T-helper 22 cell (primary cell): ENCODE measurements around the gene MAMDC2.

Source experiments
- DNase-seq: peaks from one replicate; pipeline ENCODE4 v3.0.0-alpha.2; 2020; ENCODE audit warnings: low read depth

Gene MAMDC2

GRCh38 chr9:70065572-70065971 lies 21.9 kb downstream of the MAMDC2 start:
- DNase-seq, result no peak

GRCh38 chr9:70066418-70066817 lies 22.8 kb downstream of the MAMDC2 start:
- no peak for DNase-seq

GRCh38 chr9:70066874-70067273 lies 23.2 kb downstream of the MAMDC2 start:
- no peak for DNase-seq

GRCh38 chr9:70069704-70070103 lies 26.1 kb downstream of the MAMDC2 start:
- DNase-seq, result no peak

DNA sequence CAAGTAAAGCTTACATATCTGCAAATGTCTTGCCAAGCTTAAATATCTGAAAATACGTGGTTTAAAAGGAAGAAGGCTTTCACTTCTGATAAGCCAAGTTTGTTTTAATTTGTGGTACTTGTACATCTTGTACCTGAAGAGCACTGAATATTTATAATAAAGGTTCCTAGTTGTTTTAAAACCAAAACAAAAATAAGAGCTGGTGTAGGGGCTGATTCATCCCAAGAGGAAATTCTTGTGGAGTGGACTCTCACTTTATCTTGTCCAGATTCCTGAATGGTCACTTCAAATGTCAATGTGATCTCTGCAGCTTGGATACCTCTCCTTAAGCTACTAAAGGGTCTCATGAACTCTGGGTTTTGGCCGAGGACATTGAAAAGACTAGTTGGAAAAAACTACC lies 29.5 kb downstream of the MAMDC2 start:
- DNase-seq, result no peak

DNA sequence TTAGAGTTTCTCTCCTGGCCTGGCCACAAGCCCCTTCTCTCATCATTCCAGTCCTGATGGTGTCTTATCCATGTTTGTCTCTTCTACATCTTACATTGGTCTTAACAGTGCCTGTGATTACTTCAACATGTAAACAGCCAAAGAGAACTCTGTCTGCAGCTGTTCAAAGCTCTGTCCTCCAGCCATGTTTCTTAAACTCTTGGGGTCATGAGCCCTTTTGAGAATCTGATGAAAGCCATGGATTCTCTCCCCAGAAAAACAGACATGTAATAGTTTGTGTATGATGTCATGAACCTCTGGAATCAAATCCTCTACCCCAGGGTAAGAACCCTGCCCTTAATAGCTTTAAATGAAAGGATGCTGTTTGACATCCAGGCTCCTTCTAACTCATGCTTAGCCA lies 30.1 kb downstream of the MAMDC2 start:
- no peak for DNase-seq

DNA sequence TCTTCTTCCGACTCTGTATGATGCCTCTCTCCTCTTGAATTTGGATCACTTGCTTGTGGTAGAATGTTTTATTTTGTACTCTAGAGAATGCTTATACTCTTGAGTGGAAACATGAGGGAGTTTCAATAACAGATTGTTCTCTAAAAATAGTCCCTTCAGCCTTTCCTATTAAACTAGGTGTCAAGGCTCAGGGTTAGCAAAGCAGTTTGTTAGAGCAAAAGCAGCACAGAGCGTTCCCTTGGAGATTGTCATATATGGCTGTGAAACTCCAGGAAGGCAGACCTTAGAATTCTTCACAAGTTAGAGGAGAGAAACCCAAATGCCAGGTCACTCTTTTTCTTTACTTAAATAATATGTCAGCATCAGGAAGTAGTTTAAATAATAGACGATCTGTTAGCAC lies 33.0 kb downstream of the MAMDC2 start:
- no peak for DNase-seq

GRCh38 chr9:70079417-70080037 lies 35.9 kb downstream of the MAMDC2 start:
- no peak for DNase-seq

- no peak for DNase-seq
Measured at GRCh38 chr9:70080481-70081119, 37.0 kb downstream of the MAMDC2 start.

DNA sequence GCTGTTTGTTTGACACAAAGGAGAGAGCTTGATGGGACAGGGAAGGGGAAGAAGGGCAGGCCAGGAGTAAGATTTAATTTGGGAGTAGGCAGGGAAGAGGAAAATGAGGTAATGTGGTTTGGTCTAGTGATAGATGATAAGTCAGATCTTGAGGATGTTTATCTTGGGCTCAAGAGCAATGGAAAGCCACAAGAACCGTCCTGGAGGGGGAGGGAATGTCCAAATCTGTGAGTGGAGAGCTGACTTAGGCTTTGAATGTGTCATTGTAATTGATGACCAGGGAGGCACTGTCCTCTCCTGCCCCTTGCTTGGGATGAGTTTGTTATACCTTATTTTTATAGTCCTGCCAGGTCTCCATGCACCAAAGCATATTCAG lies 37.5 kb downstream of the MAMDC2 start:
- DNase-seq, result no peak

DNA sequence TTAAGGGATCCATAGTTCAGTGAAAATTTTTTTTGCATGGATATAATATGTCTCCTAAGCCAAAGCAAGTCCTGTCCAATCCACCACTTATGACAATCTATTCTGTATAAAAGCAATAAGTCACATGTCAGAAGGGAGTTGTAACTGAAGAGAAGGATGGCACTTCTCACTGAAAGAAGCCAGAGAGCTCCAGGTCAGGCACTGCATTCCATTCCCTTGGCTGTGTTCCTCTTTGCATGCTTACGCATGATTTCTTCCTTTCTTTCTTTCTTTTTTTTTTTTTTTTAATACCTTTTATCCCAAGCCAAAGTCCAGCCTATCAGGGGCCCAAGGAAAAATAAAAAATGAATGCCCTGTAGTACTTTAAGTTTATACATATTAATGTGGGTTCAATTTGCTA lies 39.8 kb downstream of the MAMDC2 start:
- DNase-seq, result no peak

DNA sequence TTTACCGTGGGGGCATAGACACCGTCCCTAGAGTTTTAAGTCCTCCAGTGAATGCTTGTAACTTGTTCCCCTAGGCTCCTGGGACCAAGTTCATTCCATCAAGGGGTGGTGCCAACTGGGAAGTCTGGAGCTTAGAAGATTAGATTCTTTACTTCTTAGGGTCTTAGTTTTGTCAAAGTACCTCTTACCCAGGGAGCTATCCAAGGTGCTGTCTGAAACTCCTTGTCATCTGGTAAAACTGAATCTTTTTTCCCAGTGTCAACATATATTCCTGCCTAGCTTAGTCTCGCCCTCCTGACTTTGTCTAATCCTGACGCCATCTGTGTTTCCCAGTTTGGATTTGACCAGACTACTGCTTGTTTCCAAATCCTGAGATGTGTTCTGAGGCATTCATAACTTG lies 41.6 kb downstream of the MAMDC2 start:
- no peak for DNase-seq

DNA sequence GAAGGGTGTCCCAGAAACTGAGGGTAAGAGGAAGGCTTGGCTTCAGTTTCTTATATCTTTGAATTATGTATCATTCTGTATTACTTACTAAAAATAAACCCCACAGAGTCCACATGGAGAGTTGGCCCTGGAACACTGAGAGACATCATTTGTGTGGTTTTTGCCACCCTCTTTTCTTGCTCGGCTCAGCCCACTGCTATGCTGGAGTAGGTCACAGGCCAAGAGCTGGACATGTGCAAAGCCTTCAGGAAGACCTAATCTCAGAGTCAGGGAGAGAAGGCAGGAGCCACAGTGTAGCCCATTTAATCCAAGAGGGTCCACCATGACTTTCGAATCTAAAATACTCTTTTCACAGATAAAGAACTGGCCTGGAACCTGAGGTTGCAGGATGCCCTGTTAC lies 47.5 kb downstream of the MAMDC2 start:
- DNase-seq, result no peak

DNA sequence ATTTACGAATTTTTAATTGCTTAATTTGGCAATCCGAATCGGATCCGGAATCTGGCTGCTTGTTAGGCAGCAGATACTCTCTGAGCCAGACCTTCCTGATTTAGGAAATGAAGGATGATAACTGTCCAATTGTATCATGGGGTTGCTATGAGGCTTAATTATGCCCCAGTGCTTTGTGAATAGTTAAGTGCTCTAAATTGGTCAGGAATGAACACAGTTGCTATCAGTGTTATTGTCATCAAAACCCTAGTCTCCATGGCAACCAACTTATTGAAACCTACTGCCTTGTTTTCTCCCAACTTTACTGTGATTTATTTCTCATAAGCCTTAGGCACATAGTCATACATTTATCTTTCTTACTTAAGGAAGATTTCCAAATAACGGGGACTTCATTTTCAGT lies 47.9 kb downstream of the MAMDC2 start:
- DNase-seq, result no peak

- no peak for DNase-seq
Measured at GRCh38 chr9:70092190-70092589, 48.5 kb downstream of the MAMDC2 start.

GRCh38 chr9:70093095-70093494 lies 49.4 kb downstream of the MAMDC2 start:
- no peak for DNase-seq

- no peak for DNase-seq
Measured at GRCh38 chr9:70093944-70094343, 50.3 kb downstream of the MAMDC2 start.

- DNase-seq, result no peak
Measured at GRCh38 chr9:70094747-70095146, 51.1 kb downstream of the MAMDC2 start.

GRCh38 chr9:70097187-70097586 lies 53.5 kb downstream of the MAMDC2 start:
- DNase-seq, result no peak

DNA sequence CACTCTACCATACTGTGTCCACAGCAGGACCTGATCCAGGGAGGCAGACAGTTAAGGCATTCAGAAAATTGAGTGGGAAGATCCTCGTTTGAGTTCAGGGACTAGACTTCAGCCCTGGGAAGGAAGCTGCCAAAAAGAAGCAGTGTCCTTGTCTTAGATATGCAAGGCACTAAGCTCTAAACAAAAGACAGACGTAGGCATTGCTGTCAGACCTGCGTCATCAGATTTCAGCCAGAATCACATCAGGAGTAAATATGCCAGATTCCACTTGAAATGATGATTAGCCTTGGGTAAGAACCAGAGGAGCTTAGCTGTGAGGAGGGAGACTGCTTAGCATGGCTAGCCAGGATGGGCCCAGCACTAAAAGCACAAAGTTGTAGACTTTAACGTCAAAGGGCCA lies 56.7 kb downstream of the MAMDC2 start:
- no peak for DNase-seq

- DNase-seq, result no peak
Measured at GRCh38 chr9:70101265-70101664, 57.6 kb downstream of the MAMDC2 start.

- DNase-seq, result no peak
Measured at GRCh38 chr9:70105147-70105546, 61.5 kb downstream of the MAMDC2 start.

- DNase-seq, result no peak
Measured at GRCh38 chr9:70106571-70106970, 62.9 kb downstream of the MAMDC2 start.

DNA sequence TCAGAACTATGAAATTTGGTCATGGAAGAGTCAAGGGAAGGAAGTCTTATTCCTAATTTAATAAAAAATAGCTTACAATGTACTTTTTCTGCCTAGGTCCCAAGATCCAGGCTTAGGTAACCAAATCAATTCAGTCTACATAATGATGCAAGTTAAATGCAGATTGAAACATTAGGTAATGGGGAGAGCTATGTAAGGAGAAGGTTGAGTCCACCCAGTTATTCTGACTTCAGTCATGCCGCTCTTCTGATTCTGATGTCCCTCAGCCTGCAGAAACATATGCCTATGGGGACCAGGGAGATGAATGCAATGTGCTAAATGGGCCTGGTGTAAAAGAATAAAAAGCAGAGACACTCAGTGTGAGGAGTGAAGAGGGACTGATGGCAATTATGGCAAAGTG lies 63.9 kb downstream of the MAMDC2 start:
- no peak for DNase-seq
